Panc1 (cell line): ENCODE data around the gene SLC39A10. TPM values are rescaled to one million over a fixed set of nuclear protein-coding genes. Genes with fewer than 3 reads are reported as not detected.

Experiments
- ATAC-seq: fragments of 200-7000 bp; cut with Tn5 transposase; 2 replicates; pipeline ENCODE4 v1.9.1; 2020; ENCODE audit warnings: mild to moderate bottlenecking, moderate library complexity
- BruUV-seq: library from RNA; stranded (reverse); fragments of 400-500 nt; replicated peaks from 2 replicates; lab custom pipeline; 2021; lab: Mats Ljungman, UMichigan
- CTCF ChIA-PET: fragments of 300-600 bp; sonication (Branson Sonifier 250); formaldehyde crosslinking; loops from one replicate; lab custom pipeline; 2022; ENCODE audit warnings: antibody characterized with exemption; lab: Charles Lee
- POLR2A ChIA-PET: fragments of 300-600 bp; sonication (Branson Sonifier 250); formaldehyde crosslinking; loops from one replicate; lab custom pipeline; 2022; ENCODE audit warnings: antibody characterized with exemption; lab: Charles Lee
- DNase-seq: peaks from one replicate; pipeline ENCODE4 v3.0.0-alpha.2; 2010; ENCODE audit warnings: low read depth, low spot score
- H3K27ac ChIP-seq: 2 replicates; pipeline ENCODE4 v1.5.1; 2011; ENCODE audit warnings: mild to moderate bottlenecking, low read length, inconsistent platforms
- H3K27me3 ChIP-seq: fragments of 200-500 bp; sonication (Bioruptor generic); 2 replicates; pipeline ENCODE4 v1.6.0; 2014; ENCODE audit warnings: low read length, inconsistent platforms; ENCODE audit not compliant: control insufficient read depth, insufficient read depth
- H3K36me3 ChIP-seq: fragments of 200-500 bp; sonication (Bioruptor generic); 2 replicates; pipeline ENCODE4 v1.5.1; 2014; ENCODE audit warnings: inconsistent platforms, mild to moderate bottlenecking, low read length, moderate library complexity; ENCODE audit not compliant: control insufficient read depth, insufficient read depth
- H3K4me1 ChIP-seq: 2 replicates; pipeline ENCODE4 v1.5.1; 2011; ENCODE audit warnings: inconsistent platforms, mild to moderate bottlenecking, low read length, moderate library complexity; ENCODE audit not compliant: control insufficient read depth, insufficient read depth
- H3K4me3 ChIP-seq, 2 experiments: 2 replicates each; pipeline ENCODE4 v1.5.1; 2011 to 2012; ENCODE audit warnings: low read depth in 2 of 2, low read length in 2 of 2, mild to moderate bottlenecking in 2 of 2, inconsistent platforms in 1 of 2, moderate library complexity in 1 of 2
- H3K9me3 ChIP-seq: fragments of 200-500 bp; sonication (Bioruptor generic); 2 replicates; pipeline ENCODE4 v1.5.1; 2014; ENCODE audit warnings: low read depth, mild to moderate bottlenecking, inconsistent platforms, low read length, moderate library complexity; ENCODE audit not compliant: control insufficient read depth, insufficient read depth
- CTCF ChIP-seq: fragments of 450-650 bp; IDR thresholded peaks from 2 replicates; pipeline ENCODE4 v1.5.1; 2017; ENCODE audit warnings: mild to moderate bottlenecking
- POLR2AphosphoS5 ChIP-seq: IDR thresholded peaks from 2 replicates; pipeline ENCODE4 v1.6.1; 2012; ENCODE audit warnings: mild to moderate bottlenecking, low read depth, low read length, moderate library complexity
- SIN3A ChIP-seq: IDR thresholded peaks from 2 replicates; pipeline ENCODE4 v1.6.1; 2012; ENCODE audit warnings: low read depth, mild to moderate bottlenecking, low read length, moderate library complexity, borderline replicate concordance; ENCODE audit not compliant: insufficient read depth
- TCF7L2 ChIP-seq: IDR thresholded peaks from 2 replicates; pipeline ENCODE4 v1.6.1; 2011; ENCODE audit warnings: mild to moderate bottlenecking, low read depth, low read length, inconsistent platforms
- in situ Hi-C: cut with HindIII; loops from 2 replicates; pipeline ENCODE4 v1.10.0; 2016; ENCODE audit warnings: low sequenced_read_pairs, low pct_unique_long_range_greater_than_20kb
- intact Hi-C: fragments of 100-400 bp; cut with micrococcal nuclease; formaldehyde crosslinking; loops from one replicate; pipeline ENCODE4 v1.10.0; 2022; ENCODE audit not compliant: unreplicated experiment
- total RNA-seq: library from RNA; stranded (reverse); gene quantifications from one replicate; pipeline ENCODE4 v1.2.1, GENCODE V29; 2021; ENCODE audit not compliant: unreplicated experiment
- TF ChIP-seq, protein P1 (sequence below), 2 experiments: IDR thresholded peaks; 2 replicates each; pipeline ENCODE4 v1.6.1; 2011 to 2012; ENCODE audit warnings: low read depth in 2 of 2, control low read depth in 1 of 2, low read length in 1 of 2, mild to moderate bottlenecking in 1 of 2, moderate library complexity in 1 of 2; ENCODE audit not compliant: insufficient read depth in 1 of 2

SLC39A10 gene
- total RNA-seq, 1 experiment from 2014 or later = 45.9 TPM

DNA sequence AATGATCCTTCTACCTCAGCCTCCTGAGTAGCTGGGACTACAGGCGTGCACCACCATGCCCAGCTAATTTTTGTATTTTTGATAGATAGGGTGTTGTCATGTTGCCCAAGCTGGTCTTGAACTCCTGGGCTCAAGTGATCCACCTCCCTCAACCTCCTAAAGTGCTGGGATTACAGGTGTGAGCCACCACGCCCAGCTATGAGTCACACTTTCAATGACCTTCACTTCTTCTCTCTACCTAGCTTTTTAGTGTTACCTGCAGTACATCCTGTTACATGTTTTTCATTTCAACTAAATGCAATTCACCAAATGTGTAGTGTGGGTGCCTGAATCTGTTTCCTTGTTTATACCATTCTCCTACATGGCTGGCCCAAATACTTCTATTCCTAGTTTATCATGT, 64.0 kb downstream of the SLC39A10 start:
- ATAC-seq (no peak), DNase-seq (no peak)
- H3K9me3 ChIP-seq = no peaks in the 10 kb centered on the region
- intact Hi-C loops (no loop called here), in situ Hi-C loops (no loop called here)
- TF ChIP-seq, protein P1, sequence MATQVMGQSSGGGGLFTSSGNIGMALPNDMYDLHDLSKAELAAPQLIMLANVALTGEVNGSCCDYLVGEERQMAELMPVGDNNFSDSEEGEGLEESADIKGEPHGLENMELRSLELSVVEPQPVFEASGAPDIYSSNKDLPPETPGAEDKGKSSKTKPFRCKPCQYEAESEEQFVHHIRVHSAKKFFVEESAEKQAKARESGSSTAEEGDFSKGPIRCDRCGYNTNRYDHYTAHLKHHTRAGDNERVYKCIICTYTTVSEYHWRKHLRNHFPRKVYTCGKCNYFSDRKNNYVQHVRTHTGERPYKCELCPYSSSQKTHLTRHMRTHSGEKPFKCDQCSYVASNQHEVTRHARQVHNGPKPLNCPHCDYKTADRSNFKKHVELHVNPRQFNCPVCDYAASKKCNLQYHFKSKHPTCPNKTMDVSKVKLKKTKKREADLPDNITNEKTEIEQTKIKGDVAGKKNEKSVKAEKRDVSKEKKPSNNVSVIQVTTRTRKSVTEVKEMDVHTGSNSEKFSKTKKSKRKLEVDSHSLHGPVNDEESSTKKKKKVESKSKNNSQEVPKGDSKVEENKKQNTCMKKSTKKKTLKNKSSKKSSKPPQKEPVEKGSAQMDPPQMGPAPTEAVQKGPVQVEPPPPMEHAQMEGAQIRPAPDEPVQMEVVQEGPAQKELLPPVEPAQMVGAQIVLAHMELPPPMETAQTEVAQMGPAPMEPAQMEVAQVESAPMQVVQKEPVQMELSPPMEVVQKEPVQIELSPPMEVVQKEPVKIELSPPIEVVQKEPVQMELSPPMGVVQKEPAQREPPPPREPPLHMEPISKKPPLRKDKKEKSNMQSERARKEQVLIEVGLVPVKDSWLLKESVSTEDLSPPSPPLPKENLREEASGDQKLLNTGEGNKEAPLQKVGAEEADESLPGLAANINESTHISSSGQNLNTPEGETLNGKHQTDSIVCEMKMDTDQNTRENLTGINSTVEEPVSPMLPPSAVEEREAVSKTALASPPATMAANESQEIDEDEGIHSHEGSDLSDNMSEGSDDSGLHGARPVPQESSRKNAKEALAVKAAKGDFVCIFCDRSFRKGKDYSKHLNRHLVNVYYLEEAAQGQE (IDR thresholded peaks at IDR 0.05; ENCODE audit: insufficient read depth in 1 of 2, low read depth in 2 of 2, low read length in 1 of 2) = no peak
- TF ChIP-seq CTCF = no peak
- CTCF ChIA-PET = no interaction called here
- no peak overlapping the region for H3K4me3 ChIP-seq
- peaks cover 3% of the 10 kb centered on the region for H3K36me3 ChIP-seq
- no peak overlapping the region for H3K27ac ChIP-seq
- no peaks in the 10 kb centered on the region for H3K4me1 ChIP-seq
- POLR2A ChIA-PET = no interaction called here
- no TSS peak for BruUV-seq
- no peaks in the 10 kb centered on the region for H3K27me3 ChIP-seq

DNA sequence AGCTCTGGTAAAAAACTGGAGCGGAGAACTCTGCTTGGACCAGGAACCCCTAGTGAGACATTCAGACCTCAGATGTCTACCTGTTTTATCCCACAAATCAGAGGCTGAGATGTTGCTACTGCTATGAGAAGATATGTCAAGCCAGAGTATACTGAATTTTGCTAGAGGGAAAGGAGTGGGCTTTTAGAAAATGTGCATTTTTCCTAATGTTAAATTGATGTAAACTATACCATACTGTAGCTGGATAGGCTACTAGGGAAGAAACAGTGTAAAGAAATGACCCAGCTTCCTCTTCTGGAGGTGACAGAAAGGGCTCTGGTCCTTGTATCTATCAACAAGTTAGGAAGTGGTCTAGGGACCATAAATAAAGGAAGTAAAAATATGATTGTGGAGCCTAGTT, 65.0 kb downstream of the SLC39A10 start:
- BruUV-seq = no TSS peak
- TF ChIP-seq SIN3A (no peak), CTCF (no peak), POLR2AphosphoS5 (no peak), TCF7L2 (no peak)
- TF ChIP-seq, protein P1 (IDR thresholded peaks at IDR 0.05; ENCODE audit: insufficient read depth in 1 of 2, low read depth in 2 of 2, low read length in 1 of 2) = no peak
- DNase-seq = no peak

More for the DNA sequence above, 65.0 kb downstream of the SLC39A10 start:
- no peak for ATAC-seq
- POLR2A ChIA-PET = no interaction called here
- H3K9me3 ChIP-seq = no peaks in the 10 kb centered on the region
- H3K27ac ChIP-seq = no peak overlapping the region
- in situ Hi-C loops (no loop called here), intact Hi-C loops (no loop called here)
- H3K4me3 ChIP-seq = no peak overlapping the region
- CTCF ChIA-PET = no interaction called here
- no peaks in the 10 kb centered on the region for H3K4me1 ChIP-seq
- H3K36me3 ChIP-seq = peaks cover 2% of the 10 kb centered on the region
- no peaks in the 10 kb centered on the region for H3K27me3 ChIP-seq
